NT2/D1 (cell line): Measurements from ENCODE around the gene KRT14.

Source experiments
- SUZ12 ChIP-seq: IDR thresholded peaks from 2 replicates; pipeline ENCODE4 v1.6.1; 2011; ENCODE audit not compliant: insufficient read length, insufficient read depth; ENCODE audit errors: extremely low read depth
- YY1 ChIP-seq: IDR thresholded peaks from 2 replicates; pipeline ENCODE4 v1.6.1; 2011; ENCODE audit not compliant: insufficient read length, insufficient read depth
- ZNF274 ChIP-seq: IDR thresholded peaks from 2 replicates; pipeline ENCODE4 v1.6.1; 2011; ENCODE audit warnings: mild to moderate bottlenecking, low read depth, low read length

GRCh38 chr17:41617136-41617535 is 30.4 kb upstream of the KRT14 start:
- no peak for TF ChIP-seq YY1
- no peak for TF ChIP-seq ZNF274
- TF ChIP-seq SUZ12 = no peak
